ENCODE data around the gene IPO9.

DNA sequence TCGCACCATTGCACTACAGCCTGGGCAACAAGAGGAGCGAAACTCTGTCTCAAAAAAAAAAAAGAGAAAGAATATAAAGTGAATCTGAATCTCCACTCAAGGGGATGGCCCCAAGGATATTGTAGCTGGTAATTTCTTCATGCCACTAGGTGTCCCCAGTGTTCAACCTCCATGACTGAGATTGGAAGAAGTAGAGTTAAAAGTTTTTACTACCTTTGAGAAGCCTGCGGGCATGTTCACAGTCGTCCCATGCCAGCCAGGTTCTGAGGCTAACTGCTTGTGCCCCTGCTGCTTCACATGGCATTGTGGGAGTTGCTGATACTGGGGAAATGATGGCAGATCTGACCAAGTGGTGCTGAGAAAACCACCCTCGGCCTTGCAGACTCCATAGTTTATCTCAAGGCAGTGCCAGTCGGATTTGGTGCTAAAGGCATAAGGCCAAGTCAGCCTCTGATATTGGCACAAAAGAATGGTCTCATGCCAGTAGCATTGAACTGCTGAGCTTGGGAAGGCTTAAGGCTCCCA lies 49.0 kb downstream of the IPO9 start:
- TF ChIP-seq, protein P1, sequence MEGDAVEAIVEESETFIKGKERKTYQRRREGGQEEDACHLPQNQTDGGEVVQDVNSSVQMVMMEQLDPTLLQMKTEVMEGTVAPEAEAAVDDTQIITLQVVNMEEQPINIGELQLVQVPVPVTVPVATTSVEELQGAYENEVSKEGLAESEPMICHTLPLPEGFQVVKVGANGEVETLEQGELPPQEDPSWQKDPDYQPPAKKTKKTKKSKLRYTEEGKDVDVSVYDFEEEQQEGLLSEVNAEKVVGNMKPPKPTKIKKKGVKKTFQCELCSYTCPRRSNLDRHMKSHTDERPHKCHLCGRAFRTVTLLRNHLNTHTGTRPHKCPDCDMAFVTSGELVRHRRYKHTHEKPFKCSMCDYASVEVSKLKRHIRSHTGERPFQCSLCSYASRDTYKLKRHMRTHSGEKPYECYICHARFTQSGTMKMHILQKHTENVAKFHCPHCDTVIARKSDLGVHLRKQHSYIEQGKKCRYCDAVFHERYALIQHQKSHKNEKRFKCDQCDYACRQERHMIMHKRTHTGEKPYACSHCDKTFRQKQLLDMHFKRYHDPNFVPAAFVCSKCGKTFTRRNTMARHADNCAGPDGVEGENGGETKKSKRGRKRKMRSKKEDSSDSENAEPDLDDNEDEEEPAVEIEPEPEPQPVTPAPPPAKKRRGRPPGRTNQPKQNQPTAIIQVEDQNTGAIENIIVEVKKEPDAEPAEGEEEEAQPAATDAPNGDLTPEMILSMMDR (conservative IDR thresholded peaks at IDR 0.05; ENCODE audit: low read depth, low read length), result peak; percentile 73
- TF ChIP-seq, protein P2, sequence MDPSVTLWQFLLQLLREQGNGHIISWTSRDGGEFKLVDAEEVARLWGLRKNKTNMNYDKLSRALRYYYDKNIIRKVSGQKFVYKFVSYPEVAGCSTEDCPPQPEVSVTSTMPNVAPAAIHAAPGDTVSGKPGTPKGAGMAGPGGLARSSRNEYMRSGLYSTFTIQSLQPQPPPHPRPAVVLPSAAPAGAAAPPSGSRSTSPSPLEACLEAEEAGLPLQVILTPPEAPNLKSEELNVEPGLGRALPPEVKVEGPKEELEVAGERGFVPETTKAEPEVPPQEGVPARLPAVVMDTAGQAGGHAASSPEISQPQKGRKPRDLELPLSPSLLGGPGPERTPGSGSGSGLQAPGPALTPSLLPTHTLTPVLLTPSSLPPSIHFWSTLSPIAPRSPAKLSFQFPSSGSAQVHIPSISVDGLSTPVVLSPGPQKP (IDR thresholded peaks at IDR 0.05; ENCODE audit: borderline replicate concordance, low read depth, low read length), result no peak
- TF ChIP-seq RAD21 (IDR thresholded peaks at IDR 0.05; ENCODE audit: low read length), result peak; percentile 71
- TF ChIP-seq CEBPB (IDR thresholded peaks at IDR 0.05; ENCODE audit: low read depth, low read length), result no peak
